Activated CD8-positive, alpha-beta T cell treated with anti-CD3 and anti-CD28 coated beads for 36 hours (primary cell): Measurements from ENCODE around the gene S100A16. TPM values are rescaled to one million over a fixed set of nuclear protein-coding genes. Genes with fewer than 3 reads are reported as not detected.

Source experiments
- ATAC-seq: fragments of 200-7000 bp; cut with Tn5 transposase; one replicate; pipeline ENCODE4 v1.10.0; 2021; ENCODE audit warnings: mild to moderate bottlenecking, moderate library complexity
- CTCF ChIA-PET: fragments of 350-600 bp; sonication (Branson Sonifier 250); formaldehyde crosslinking; loops from one replicate; lab custom pipeline; 2021; ENCODE audit warnings: antibody characterized with exemption; lab: Charles Lee
- POLR2A ChIA-PET: fragments of 350-600 bp; sonication (Branson Sonifier 250); formaldehyde crosslinking; loops from one replicate; lab custom pipeline; 2021; ENCODE audit warnings: antibody characterized with exemption; lab: Charles Lee
- DNase-seq: peaks from one replicate; pipeline ENCODE4 v3.0.0-alpha.2; 2020
- H3K27ac Mint-ChIP-seq: one replicate; pipeline ENCODE4 v1.8.0; 2021; ENCODE audit warnings: mild to moderate bottlenecking, mixed read lengths
- H3K27me3 Mint-ChIP-seq: one replicate; pipeline ENCODE4 v1.8.0; 2021; ENCODE audit warnings: mixed read lengths
- H3K36me3 Mint-ChIP-seq: one replicate; pipeline ENCODE4 v1.8.0; 2021; ENCODE audit warnings: low read depth, mixed read lengths
- H3K4me1 Mint-ChIP-seq: one replicate; pipeline ENCODE4 v1.8.0; 2021; ENCODE audit warnings: low read depth, mixed read lengths
- H3K4me3 Mint-ChIP-seq: one replicate; pipeline ENCODE4 v1.8.0; 2021; ENCODE audit warnings: mild to moderate bottlenecking, moderate library complexity, mixed read lengths
- H3K9me3 Mint-ChIP-seq: one replicate; pipeline ENCODE4 v1.8.0; 2021; ENCODE audit warnings: mixed read lengths
- intact Hi-C: fragments of 100-400 bp; cut with micrococcal nuclease; formaldehyde crosslinking; loops from one replicate; pipeline ENCODE4 v1.10.0; 2022
- total RNA-seq, 2 experiments: library from RNA; stranded (reverse); gene quantifications; one replicate each; pipeline ENCODE4 v1.2.3, GENCODE V29; 2021
- TF ChIP-seq, protein P1 (sequence below): fragments of 200-600 bp; IDR thresholded peaks from one replicate; pipeline ENCODE4 v1.8.0; 2022; ENCODE audit warnings: antibody characterized with exemption, mild to moderate bottlenecking

The S100A16 gene
- total RNA-seq, 2 experiments from 2014 or later, result not detected

GRCh38 chr1:153624965-153625611 is 12.2 kb upstream of the S100A16 start:
- POLR2A ChIA-PET, result no interaction called here
- H3K9me3 Mint-ChIP-seq, result no peaks in the 10 kb centered on the region
- DNase-seq, result no peak
- no peak for ATAC-seq
- no peak overlapping the region for H3K27ac Mint-ChIP-seq
- TF ChIP-seq, protein P1, sequence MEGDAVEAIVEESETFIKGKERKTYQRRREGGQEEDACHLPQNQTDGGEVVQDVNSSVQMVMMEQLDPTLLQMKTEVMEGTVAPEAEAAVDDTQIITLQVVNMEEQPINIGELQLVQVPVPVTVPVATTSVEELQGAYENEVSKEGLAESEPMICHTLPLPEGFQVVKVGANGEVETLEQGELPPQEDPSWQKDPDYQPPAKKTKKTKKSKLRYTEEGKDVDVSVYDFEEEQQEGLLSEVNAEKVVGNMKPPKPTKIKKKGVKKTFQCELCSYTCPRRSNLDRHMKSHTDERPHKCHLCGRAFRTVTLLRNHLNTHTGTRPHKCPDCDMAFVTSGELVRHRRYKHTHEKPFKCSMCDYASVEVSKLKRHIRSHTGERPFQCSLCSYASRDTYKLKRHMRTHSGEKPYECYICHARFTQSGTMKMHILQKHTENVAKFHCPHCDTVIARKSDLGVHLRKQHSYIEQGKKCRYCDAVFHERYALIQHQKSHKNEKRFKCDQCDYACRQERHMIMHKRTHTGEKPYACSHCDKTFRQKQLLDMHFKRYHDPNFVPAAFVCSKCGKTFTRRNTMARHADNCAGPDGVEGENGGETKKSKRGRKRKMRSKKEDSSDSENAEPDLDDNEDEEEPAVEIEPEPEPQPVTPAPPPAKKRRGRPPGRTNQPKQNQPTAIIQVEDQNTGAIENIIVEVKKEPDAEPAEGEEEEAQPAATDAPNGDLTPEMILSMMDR, result no peak
- intact Hi-C loops, result no loop called here
- H3K36me3 Mint-ChIP-seq, result no peaks in the 10 kb centered on the region
- no peak overlapping the region for H3K4me3 Mint-ChIP-seq
- H3K4me1 Mint-ChIP-seq, result peaks cover 2% of the 10 kb centered on the region
- peaks cover 9% of the 10 kb centered on the region for H3K27me3 Mint-ChIP-seq
- CTCF ChIA-PET, result interaction anchor here (1.1 kb wide), 1 partner anchor 114 kb away, joined by 3 read pairs; no protein-coding TSS in a partner anchor

GRCh38 chr1:153623101-153623500 is 10.2 kb upstream of the S100A16 start:
- peaks cover 9% of the 10 kb centered on the region for H3K27me3 Mint-ChIP-seq
- ChIA-PET CTCF (no interaction called here), POLR2A (interaction anchor here (1.7 kb wide), 1 partner anchor 11 kb away, joined by 5 read pairs; the partner anchor contains the start of gene CHTOP)
- peaks cover 2% of the 10 kb centered on the region for H3K4me1 Mint-ChIP-seq
- no peak for DNase-seq
- H3K4me3 Mint-ChIP-seq, result no peak overlapping the region
- H3K9me3 Mint-ChIP-seq, result no peaks in the 10 kb centered on the region
- ATAC-seq, result no peak
- H3K36me3 Mint-ChIP-seq, result no peaks in the 10 kb centered on the region
- intact Hi-C loops, result no loop called here
- TF ChIP-seq, protein P1, result no peak
- no peak overlapping the region for H3K27ac Mint-ChIP-seq

GRCh38 chr1:153619171-153619570 is 6.2 kb upstream of the S100A16 start:
- no peaks in the 10 kb centered on the region for H3K27me3 Mint-ChIP-seq
- no peaks in the 10 kb centered on the region for H3K9me3 Mint-ChIP-seq
- H3K4me1 Mint-ChIP-seq, result peaks cover 5% of the 10 kb centered on the region
- ChIA-PET POLR2A (interaction anchor here (0.7 to 1.8 kb wide), 4 partner anchors 21 to 98 kb away, joined by 3 to 4 read pairs (median 4); partner anchors contain the start of gene S100A6), CTCF (interaction anchor here (0.6 to 8.0 kb wide), 11 partner anchors 10 to 129 kb away, joined by 3 to 88 read pairs (median 10); partner anchors contain the start of genes S100A1 and S100A13)
- TF ChIP-seq, protein P1, result no peak
- no peaks in the 10 kb centered on the region for H3K36me3 Mint-ChIP-seq
- no peak for DNase-seq
- H3K4me3 Mint-ChIP-seq, result no peak overlapping the region
- intact Hi-C loops, result no loop called here
- no peak for ATAC-seq
- no peak overlapping the region for H3K27ac Mint-ChIP-seq

GRCh38 chr1:153617663-153618062 is 4.7 kb upstream of the S100A16 start:
- POLR2A ChIA-PET, result interaction anchor here (1.3 to 1.8 kb wide), 3 partner anchors 9 to 82 kb away, joined by 3 to 4 read pairs (median 4); partner anchors contain the start of gene S100A6
- ATAC-seq, result peak; percentile 96

More at GRCh38 chr1:153617663-153618062, 4.7 kb upstream of the S100A16 start:
- Mint-ChIP-seq H3K4me1 (peaks cover 5% of the 10 kb centered on the region), H3K4me3 (no peak overlapping the region), H3K36me3 (no peaks in the 10 kb centered on the region), H3K27me3 (no peaks in the 10 kb centered on the region), H3K9me3 (no peaks in the 10 kb centered on the region), H3K27ac (no peak overlapping the region)
- TF ChIP-seq, protein P1, result peak; percentile 73
- intact Hi-C loops, result loop anchor here (2.0 kb wide), 1 partner anchor 107 kb away; no protein-coding TSS in a partner anchor
- CTCF ChIA-PET, result interaction anchor here (0.7 to 8.0 kb wide), 22 partner anchors 11 to 129 kb away, joined by 3 to 88 read pairs (median 6); partner anchors contain the start of genes CHTOP, S100A1, S100A13 and S100A5
- DNase-seq, result peak; percentile 87
